ENCODE measurements around the gene UEVLD. TPM values are rescaled to one million over a fixed set of nuclear protein-coding genes. Genes with fewer than 3 reads are reported as not detected.

Gene UEVLD
- 23.1 and 24.7 TPM in 2 replicates for total RNA-seq

GRCh38 chr11:18588297-18589252, at the start of gene UEVLD:
Gene UEVLD (minus strand): TSS chr11:18588734. CDS start chr11:18588654, 80 bp downstream.

GRCh38 chr11:18634140-18635032, 45.9 kb upstream of the UEVLD start, which contains the start of gene SPTY2D1:
Gene SPTY2D1 (minus strand): TSS chr11:18634342. CDS start chr11:18634257, 85 bp downstream.

GRCh38 chr11:18599739-18600230, 11.3 kb upstream of the UEVLD start, which contains the start of gene MISFA:
Gene MISFA (plus strand): TSS chr11:18599789. CDS start chr11:18599929, 140 bp downstream.

GRCh38 chr11:18526521-18527296, 61.8 kb downstream of the UEVLD start, which contains the start of gene TSG101:
Gene TSG101 (minus strand): TSS chr11:18526942. CDS start chr11:18526816, 126 bp downstream.

Other genes starting within 250 kb of the UEVLD start
- 490 and 579 TPM in 2 replicates for gene LDHA, start 194.2 kb downstream of the UEVLD start, total RNA-seq
- 1.3 TPM in 1 of 2 replicates, not detected in the other for gene LDHC, start 176.4 kb downstream of the UEVLD start, total RNA-seq
- not detected in 2 replicates for gene LDHAL6A, start 132.9 kb downstream of the UEVLD start, total RNA-seq
- gene TSG101, start 61.8 kb downstream of the UEVLD start, total RNA-seq = 60.5 and 63.2 TPM in 2 replicates
- gene MISFA, start 11.1 kb upstream of the UEVLD start, total RNA-seq = 0.26 and 0.31 TPM in 2 replicates
- 15.2 and 19.6 TPM in 2 replicates for gene SPTY2D1, start 45.6 kb upstream of the UEVLD start, total RNA-seq
- 0.12 and 0.66 TPM in 2 replicates for gene TMEM86A, start 110.0 kb upstream of the UEVLD start, total RNA-seq
- gene IGSF22, start 137.5 kb upstream of the UEVLD start, total RNA-seq = 0.26 TPM in 1 of 2 replicates, not detected in the other
- not detected in 2 replicates for gene PTPN5, start 203.1 kb upstream of the UEVLD start, total RNA-seq

Measured in aortic smooth muscle cell (primary cell).